C4-2B (cell line): ENCODE measurements around the gene AAMDC.
A peak's percentile ranks its signal among the peaks of the same experiment; 100 is the strongest.
"Not testable (repeated sequence)": the region's sequence is repeated elsewhere in the genome, so short reads cannot be mapped to it uniquely, and the experiment has no call there.

Experiments used
- H3K27ac ChIP-seq: fragments of 450-650 bp; 2 replicates; pipeline ENCODE4 v1.5.1; 2017
- ZFX ChIP-seq: fragments of 450-650 bp; IDR thresholded peaks from 2 replicates; pipeline ENCODE4 v1.6.1; 2017
- TF ChIP-seq, protein P1 (sequence below): fragments of 450-650 bp; conservative IDR thresholded peaks from 2 replicates; pipeline ENCODE4 v1.5.1; 2017; ENCODE audit warnings: mild to moderate bottlenecking

The AAMDC gene

DNA sequence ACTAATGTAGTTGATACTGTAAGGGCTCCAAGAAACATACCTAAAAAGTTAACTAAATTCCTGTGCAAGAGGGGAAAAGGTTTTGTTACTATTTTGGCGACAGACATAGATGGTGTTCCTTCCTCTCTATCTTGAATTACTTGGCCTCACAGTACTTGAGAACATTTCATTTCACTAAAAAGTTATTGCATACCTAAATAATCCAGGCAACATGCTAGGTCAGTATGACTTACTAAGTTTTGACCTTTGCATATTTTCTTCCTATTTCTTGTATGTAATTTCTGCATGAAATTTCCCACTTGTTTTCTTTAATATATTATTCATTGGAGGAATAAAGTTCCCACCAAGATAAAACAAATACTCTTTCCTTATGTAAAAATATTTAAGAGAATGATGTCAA lies 74.0 kb downstream of the AAMDC start:
- not testable (repeated sequence) for H3K27ac ChIP-seq

DNA sequence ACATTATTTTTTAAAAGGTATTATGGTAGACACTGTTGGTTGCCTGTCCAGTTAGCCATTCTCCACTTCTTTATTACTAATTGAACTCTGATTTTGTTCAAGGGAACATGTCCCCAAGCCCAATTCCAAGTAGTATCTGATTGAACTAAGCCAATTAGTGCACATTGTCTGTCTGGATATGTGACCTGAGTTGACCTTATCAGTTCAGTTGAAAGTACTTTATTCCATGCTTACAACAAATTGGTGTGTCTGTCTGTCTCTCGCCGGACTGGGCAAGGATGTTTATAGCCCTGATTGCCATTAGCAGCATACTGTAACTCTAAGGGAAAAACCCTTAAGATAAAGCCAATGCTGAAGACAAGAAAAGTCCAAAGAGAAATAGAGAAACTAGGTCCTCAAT lies 87.9 kb downstream of the AAMDC start:
- TF ChIP-seq ZFX, result no peak
- TF ChIP-seq, protein P1, sequence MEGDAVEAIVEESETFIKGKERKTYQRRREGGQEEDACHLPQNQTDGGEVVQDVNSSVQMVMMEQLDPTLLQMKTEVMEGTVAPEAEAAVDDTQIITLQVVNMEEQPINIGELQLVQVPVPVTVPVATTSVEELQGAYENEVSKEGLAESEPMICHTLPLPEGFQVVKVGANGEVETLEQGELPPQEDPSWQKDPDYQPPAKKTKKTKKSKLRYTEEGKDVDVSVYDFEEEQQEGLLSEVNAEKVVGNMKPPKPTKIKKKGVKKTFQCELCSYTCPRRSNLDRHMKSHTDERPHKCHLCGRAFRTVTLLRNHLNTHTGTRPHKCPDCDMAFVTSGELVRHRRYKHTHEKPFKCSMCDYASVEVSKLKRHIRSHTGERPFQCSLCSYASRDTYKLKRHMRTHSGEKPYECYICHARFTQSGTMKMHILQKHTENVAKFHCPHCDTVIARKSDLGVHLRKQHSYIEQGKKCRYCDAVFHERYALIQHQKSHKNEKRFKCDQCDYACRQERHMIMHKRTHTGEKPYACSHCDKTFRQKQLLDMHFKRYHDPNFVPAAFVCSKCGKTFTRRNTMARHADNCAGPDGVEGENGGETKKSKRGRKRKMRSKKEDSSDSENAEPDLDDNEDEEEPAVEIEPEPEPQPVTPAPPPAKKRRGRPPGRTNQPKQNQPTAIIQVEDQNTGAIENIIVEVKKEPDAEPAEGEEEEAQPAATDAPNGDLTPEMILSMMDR, result no peak
- no peak overlapping the region for H3K27ac ChIP-seq

DNA sequence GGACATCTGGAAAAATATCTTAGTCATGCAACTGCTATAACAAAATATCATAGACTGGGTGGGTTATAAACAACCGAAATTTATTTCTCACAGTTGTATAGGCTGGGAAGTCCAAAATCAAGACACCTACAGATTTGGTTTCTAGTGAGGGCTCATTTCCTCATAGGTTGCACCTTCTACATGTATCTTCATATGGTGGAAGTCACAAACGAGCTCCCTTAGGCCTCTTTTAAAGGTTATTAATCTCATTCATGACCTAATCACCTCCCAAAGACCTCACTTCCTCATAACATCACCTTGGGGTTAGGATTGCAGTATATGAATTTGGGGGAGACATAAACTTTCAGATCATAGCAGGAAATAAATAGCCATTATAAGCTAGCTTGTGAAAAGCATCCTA lies 88.3 kb downstream of the AAMDC start:
- no peak for TF ChIP-seq ZFX
- TF ChIP-seq, protein P1, result no peak
- H3K27ac ChIP-seq, result no peak overlapping the region

DNA sequence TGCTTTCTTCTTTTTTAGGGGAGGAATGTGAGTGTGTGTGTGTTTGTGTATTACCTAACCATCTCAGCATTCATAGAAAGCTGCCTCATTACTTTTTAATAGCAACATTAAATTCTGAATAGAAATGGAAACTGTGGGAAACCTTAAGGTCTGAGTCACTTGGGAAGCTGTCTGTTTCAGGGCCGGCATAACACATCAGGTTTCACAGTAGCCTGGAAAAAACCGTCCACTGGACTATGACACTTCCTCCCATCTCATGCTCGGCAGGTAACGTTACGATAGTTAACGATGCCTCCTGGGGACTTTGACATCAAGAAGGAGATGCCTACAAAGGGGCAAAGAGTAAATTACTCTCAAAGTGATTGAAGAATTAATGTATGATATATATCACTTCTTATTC lies 89.9 kb downstream of the AAMDC start:
- H3K27ac ChIP-seq, result not testable (repeated sequence)

DNA sequence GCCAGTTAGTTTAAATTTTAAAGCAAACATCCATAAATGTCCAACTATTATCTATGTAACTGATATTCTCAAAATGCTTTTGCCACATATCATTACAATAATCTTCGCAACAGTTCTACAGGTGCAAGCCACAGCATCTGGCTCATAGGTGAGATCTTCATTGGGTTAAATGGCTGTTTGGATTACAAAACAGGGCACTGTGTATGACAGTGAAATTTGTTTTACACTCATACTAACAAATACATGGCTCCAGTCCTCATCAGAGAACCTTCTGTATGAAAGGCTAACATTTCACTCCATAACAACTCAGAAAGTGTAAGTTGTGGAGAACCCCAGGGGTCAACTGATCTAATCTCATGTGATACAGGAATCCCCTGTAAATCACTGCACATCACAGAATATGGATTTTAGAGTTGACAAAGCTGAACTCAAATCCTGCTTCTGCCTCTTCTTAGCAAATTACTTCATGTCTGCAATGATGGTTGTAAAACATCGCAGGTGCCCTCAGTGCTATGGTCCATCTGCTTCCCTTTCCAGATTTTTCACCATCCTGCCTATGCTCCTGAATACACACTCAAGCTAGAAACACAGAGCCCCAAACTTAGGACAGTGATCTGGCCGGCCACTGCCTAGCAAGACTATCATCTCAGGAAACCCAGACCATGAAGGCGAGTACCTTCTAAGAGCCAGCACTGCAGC lies 92.8 kb downstream of the AAMDC start:
- H3K27ac ChIP-seq, result peak overlapping the region; percentile 68

DNA sequence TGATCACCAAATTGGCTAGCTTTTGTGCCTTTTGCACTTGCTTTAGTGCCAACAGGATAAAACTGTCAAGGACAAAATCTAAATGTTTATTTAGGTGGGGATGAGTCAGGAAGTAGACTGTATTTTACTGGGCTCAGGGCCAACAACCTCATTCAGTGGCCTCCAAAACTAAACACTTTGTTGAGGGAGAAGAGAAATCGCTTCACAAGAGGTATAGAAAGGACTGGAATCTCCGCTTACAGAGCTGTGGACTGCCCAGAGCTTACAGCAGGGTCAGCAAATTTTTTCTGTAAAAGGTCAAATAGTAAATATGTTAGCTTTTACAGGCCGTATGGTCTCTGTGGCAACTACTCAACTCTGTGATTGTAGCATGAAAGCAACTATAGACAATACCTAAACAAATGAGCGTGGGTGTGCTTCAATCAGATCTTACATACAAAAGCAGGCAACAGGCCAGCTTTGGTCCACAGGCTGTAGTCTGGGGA lies 93.4 kb downstream of the AAMDC start:
- peak overlapping the region; percentile 68 for H3K27ac ChIP-seq

DNA sequence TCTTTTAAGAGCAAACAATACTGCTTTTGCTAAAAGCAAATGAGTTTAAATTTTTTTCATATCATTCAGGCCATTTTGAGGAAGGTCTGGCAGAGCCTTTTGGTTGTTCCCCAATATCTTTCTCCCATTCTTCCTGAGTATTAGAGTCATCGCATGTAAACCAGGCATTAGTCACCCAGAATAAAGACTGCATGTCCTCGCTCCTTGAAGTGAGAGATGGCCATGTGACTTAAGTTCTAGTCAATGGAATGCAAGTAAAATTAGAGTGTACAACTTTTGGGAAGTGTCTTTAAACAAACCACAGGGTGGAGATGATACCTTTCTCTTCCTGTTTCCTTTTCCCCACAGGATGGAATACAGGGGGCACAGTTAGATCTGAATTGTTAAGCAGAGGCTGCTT lies 96.8 kb downstream of the AAMDC start:
- H3K27ac ChIP-seq, result not testable (repeated sequence)
